DMS 273 (cell line): Measurements from ENCODE around the gene RNASE9.
"Not testable (repeated sequence)": the region's sequence is repeated elsewhere in the genome, so short reads cannot be mapped to it uniquely, and the experiment has no call there.

ENCODE experiments used
- DNase-seq: peaks from one replicate; lab custom pipeline; 2025; ENCODE audit not compliant: unreplicated experiment; lab: John Stamatoyannopoulos, UW

Gene RNASE9

GRCh38 chr14:20560961-20561360, at the start of gene RNASE9:
TSS of gene RNASE9 (minus strand) at chr14:20561047.
- DNase-seq = no peak

DNA sequence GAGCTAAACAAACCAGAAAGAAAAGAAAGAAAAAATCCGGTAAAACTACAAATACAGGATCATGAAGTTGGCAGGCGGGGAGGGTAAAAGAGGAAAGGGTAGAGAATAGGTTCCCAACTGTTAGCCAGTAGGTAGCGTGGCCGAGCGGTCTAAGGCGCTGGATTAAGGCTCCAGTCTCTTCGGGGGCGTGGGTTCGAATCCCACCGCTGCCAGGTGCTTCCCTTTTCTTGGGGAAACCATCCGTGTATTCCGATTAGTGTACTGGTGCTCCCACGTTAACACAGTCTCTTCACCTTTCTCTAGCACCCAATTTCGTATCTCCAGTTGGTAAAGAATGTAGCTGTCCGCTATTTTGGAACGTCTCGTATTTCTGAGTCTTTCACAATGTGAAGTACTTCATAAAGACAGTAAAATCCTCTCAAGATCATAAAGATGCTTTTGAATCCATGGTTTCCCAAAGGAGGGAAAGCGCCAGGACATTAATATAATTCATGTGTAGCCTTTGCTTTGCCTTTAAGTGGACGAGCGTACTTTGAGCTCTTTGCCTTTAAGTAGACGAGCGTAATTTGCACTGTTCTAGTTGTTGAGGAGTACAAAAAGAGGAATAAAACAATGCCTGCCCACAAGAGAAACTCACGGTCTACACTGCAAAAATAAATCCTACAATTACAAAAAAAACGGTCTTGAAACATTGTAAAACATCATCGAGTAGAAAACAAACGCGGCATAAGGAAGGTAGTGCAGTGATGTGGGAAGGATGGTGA, 49.3 kb upstream of the RNASE9 start:
- peak; percentile 92 for DNase-seq

- DNase-seq = peak; percentile 96
Observed at GRCh38 chr14:20609215-20610001, 48.6 kb upstream of the RNASE9 start.

DNA sequence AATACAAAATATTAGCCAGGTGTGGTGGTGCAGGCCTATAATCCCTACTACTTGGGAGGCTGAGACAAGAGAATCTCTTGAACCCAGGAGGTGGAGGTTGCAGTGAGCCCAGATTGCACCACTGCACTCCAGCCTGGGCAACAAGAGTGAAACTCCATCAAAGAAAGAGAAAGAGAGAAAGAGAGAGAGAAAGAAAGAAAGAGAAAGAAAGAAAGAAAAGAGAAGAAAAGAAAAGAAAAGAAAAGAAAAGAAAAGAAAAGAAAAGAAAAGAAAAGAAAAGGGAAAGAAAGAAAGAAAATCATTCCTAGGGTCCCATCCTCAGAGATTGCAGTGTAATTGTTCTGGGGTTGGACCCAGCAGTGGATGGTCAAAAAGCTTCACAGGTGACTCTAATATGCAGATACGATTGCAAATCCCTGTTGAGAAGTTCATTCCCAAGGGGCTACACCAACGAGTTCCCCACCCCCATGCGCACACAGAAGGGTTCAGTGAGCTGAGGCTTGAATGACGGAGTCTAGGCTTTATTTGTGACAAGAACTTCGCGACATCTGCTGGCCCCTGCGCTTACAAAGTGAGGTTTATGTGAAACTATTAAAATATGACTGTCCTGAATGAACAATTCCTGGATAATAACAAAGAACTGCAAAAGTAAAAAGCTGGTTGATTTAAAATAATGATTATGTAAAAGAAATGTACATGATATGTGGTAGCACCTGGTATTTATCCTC, 47.7 kb upstream of the RNASE9 start:
- DNase-seq = no peak

- DNase-seq = no peak
Observed at GRCh38 chr14:20607617-20608016, 46.8 kb upstream of the RNASE9 start.

DNA sequence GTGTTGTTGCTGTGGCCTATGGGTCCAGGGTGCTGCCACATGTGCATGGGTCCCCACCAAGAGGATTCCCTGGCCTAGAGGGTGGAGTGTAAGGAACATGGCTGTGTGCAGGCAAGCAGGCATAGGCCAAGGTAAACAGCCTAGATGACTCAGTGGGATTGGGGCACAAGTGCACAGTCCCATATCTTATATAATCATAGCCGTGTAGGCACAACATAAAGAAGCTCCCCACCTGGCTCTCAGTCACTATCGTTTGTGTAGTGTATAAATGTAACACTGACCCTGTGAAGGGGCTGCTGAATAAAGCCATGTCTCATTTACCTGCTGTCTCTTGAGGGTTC, 46.0 kb upstream of the RNASE9 start:
- DNase-seq = no peak

DNA sequence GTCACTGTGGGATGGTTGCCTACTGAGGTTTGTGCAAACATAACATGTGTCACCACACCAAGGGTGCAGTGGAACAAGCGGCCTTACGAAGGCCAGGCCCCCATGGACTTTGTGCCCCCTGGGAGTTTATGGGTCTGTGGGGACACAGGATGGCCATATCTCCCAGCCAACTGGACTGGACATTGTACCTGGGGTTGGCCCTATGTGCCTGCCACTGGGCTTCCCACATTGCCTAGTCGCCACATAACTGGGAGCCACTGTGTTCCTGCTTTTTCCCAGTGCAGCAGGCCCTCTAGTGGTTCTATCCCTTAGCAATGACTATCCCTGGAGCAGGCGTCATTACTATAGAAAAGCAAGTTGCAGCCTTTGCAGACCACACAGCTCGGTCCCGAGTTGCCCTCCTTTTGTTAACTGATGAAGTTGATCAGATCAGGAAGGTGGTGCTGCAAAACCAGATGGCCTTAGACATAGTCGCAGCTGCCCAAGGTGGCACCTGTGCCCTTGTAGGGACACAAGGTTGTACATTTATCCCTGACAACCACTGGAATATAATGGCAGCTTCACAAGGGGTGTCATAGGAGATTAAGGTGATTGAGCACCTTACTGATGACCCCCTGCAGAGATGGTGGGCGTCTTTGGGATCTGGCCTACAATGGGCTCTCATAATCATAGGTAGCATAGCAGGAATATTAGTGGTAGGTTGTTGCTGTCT, 45.5 kb upstream of the RNASE9 start:
- DNase-seq = peak; percentile 78

DNA sequence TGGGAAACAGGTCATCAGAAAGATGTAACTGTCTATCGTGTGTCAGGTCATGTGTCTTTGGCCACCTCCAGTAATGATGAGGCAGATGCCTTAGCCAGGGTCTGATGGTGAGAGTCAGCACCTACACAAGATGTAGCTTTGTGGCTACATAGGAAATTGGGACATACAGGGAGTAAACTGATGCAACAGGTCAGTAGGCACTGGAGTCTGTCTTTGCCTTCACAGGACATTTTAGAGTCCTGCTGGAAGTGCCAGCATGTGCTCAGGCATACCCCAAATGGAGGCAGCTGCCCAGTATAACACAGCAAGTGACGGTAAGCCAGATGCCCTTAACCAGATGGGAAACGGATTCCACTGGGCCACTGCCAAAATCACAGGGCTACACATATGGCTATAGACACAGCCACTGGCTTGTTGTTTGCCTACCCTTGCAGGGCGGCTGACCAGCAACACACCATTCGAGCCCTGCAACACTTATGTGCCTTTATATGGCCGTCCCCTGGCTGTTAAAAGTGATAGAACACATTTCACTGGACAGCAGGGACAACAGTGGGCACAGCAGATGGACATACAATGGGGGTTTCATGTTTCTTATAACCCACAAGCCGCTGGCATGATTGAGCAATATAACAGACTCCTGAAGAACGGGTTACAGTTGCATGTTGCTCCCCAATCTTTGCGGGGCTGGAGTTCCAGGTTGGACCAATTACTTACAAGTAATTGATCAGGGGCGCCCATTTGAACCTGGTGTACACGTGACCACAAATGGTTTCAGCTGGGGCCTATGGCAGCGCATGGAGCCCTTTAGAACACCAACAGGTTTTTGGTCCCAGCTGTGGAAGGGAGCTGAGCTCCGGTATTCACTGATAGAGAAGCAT, 43.2 kb upstream of the RNASE9 start:
- DNase-seq = peak; percentile 98

DNA sequence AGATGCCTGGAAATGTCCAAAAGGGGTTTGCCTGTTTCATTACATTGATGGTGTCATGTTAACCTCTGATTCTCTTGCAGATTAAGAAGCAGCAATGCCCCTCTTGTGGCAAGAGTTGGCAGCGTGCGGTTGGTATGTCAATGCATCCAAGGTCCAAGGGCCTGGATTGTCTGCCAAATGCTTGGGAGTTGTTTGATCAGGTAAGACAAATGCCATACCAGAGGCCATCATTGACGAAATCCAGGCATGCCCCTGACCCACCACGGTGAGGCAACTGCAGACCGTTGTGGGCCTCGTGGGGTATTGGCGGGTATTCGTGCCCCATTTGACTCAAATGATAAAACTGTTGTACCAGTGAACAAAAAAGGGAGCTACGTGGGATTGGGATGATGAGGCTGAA, 41.7 kb upstream of the RNASE9 start:
- no peak for DNase-seq

GRCh38 chr14:20601522-20601921, 40.7 kb upstream of the RNASE9 start:
- peak; percentile 38 for DNase-seq

GRCh38 chr14:20597108-20597507, 36.3 kb upstream of the RNASE9 start:
- no peak for DNase-seq

- DNase-seq = not testable (repeated sequence)
Observed at GRCh38 chr14:20595726-20596125, 34.9 kb upstream of the RNASE9 start.

GRCh38 chr14:20592574-20592973, 31.7 kb upstream of the RNASE9 start:
- no peak for DNase-seq

DNA sequence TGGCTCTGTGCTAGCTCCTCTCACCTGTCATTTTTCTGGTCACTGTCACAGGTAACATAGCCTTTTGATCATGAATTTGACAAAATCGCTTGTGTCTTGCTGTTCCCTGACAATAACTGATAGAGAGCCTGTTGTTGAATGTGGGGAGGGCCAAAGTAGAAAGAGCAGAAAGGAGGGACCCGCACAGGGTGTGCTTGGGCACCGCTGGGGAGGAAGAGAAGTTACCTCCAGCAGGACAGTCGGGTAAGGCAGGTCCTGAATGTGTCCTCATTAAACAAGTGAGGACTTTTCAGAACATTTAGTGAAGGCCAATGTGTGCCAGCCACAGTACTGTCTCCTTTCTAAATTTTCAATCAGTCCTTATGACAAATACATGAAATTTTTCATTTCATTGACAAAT, 30.4 kb upstream of the RNASE9 start, which contains the start of gene RNASE12:
TSS of gene RNASE12 (minus strand) at position 142 of the 400 bp plus-strand sequence. CDS start 653 bp downstream, outside the sequence.
- DNase-seq = no peak

DNA sequence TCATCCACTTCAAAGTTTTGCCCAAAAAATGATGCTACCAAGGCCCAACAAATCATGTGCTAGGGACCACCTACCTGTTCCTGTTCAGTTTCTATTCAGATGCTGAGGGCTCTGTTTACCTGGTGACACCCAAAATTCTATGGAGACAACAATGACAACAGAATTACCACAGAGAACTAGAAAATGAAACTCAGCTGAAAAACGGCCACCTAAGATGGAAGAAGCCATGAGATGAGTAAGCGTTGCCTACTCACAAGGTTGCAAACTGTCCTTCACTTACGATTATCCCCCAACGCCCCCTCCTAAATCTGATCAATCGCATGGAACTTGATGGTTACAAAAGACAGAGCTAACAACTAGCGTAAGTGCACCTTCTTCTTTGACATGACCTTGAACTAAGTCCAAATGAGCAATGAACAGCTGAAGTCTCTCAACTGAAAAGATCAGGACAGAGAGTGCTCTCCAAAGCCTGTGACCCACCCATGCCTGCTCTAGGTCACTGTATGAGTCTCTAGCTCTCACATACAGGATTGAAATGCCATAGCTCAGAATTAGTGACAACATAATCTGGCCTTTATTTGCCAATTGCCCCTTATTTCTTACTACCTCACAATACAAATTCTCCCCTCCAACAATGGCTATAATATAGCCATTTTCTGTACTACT, 26.8 kb upstream of the RNASE9 start, which contains the start of gene RNASE11:
TSS of gene RNASE11 (minus strand) at position 513 of the 666 bp plus-strand sequence.
- DNase-seq = no peak

DNA sequence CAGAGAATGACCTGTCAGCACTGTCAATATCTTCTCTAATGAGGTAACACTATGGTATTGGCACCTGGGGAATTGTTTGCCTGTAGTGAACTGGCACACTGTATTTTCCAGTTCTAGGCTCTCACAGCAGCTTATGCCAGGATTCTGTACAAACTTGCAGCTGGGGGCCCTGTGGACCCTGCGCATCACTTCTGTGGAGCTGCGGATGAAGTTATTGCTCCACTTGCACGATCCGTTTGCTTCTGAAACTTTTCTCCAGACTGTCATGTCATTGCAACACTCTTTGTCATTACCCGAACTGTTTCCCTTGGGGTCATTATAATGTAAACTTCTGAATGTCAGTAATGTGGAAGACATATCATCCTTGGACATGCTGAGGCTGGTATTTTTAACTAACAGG, 23.1 kb upstream of the RNASE9 start:
- DNase-seq = no peak

GRCh38 chr14:20583142-20583541, 22.3 kb upstream of the RNASE9 start:
- DNase-seq = no peak

DNA sequence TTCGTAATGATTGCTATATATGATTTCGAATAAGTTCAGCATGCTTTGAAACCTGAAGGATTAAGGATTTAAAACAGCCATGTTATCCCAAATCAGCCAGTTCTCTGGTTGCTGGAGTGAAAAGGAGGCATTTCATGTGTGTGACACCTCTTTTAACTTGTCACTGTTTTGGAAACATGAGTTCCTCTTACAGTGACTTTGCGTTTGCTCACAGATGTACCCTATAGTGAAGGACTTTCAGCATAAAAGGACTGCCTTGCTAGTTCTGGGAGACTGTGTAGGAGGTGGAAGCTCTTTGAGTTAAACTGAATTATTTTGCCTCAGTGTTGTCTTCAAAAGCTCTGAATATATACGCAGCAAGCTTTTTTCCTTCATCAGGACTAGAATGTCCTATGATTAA, 19.4 kb upstream of the RNASE9 start:
- DNase-seq = no peak

DNA sequence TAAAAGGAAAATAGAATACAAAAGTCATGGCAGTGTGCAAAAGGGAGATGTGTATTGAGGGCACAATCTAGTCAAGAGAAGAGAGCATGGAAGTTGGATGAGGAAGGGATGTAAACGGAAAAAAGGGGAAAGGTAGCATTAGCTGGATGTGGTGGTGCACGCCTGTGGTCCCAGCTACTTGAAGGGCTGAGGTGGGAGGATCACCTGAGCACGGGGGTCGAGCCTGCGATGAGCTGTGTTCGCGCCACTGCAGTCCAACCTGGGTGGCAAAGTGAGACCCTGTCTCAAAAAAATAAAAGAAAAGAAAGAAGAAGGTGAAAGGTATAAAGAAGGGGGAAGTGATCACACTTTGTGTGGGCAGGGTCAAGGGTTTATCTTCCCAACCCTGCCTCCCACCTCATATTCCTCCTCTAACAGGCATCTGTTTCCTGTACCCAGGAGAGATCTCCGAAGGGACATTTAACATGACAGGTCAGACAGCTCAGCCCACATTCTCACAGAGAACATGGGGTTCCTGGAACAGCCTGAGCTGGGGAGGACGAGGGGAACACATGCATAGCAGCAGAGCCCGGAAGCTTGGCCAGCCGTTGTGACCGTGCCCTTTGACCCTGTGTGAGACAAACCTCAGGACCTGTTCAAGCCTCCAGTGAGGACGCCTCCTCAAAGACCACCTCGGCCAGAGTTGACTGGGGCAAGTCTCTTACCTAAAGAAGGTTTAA, 18.1 kb upstream of the RNASE9 start:
- DNase-seq = no peak
